Muscle of back (tissue), 11 donors: ENCODE data around the gene OLIG1. TPM values are rescaled to one million over a fixed set of nuclear protein-coding genes. Genes with fewer than 3 reads are reported as not detected.

Experiments
- DNase-seq, 3 donors: peaks; one replicate each; pipeline versions ENCODE4 v3.0.0 to v3.0.0-alpha.2; 2013
- polyA plus RNA-seq, 10 donors: library from polyadenylated mRNA; unstranded; fragments of 120-200 nt; gene quantifications; one replicate each; pipeline ENCODE4 v1.2.1, GENCODE V29; 2013; ENCODE audit not compliant: insufficient read length in 10 of 10

Gene OLIG1
- polyA plus RNA-seq, 10 donors = 0.20 to 1.4 (median 0.41) TPM; not detected in 2

- no peak for DNase-seq
These were observed 8.7 kb upstream of the OLIG1 start for GRCh38 chr21:33061233-33061632.

DNA sequence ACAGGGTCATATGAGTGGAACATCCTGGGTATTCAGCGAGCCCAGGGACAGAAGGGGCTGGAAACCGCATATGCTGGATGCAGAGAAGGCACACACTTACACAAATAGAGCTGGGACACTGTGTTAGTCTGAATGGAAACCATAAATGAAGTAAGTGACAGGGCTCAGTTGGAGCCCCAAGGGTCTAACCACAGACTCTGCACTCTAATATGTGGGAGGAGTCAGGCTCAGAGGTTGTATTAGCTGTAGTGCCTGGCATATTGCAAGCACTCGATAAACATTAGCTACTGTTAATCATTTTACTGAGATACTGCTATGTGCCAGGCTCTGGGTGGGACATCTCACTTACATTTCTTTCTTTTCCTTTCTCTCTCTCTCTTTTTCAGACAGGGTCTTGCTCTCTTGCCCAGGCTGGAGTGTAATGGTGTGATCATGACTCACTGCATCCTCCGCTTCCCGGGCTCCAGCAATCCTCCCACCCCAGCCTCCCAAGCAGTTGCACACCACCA, 6.5 kb upstream of the OLIG1 start:
- DNase-seq = no peak

DNA sequence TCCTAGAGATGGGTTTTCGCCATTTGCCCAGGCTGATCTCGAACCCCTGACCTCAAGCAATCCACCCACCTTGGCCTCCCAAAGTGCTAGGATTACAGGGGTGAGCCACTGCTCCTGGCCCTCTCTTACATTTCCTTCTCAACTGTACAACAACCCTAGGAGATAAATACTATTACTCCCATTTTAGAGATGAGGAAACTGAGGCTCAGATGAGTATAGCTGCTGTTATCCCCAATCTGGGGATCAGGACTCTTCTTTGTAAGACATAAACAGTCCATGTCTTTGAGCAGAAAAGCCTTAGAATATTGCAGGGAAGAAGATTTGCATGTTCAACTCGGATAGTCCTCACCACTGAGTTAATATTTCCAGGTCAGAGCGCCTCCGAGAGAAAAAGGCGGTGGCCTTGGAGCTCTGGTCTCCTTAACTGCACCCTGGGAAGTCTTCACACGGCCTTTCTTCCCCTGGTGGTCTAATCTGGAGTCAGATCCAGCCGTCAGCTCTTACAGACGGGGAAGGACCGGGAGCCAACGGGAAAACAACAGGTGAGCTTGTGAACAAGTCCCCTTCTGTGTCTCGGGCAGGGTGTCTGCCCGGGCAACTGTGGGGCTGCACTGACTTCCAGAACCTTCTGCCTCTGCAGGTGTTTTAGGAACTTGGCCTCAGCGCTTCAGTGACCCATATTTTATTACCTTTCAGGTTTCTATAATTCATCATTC, 5.9 kb upstream of the OLIG1 start:
- DNase-seq = no peak

DNA sequence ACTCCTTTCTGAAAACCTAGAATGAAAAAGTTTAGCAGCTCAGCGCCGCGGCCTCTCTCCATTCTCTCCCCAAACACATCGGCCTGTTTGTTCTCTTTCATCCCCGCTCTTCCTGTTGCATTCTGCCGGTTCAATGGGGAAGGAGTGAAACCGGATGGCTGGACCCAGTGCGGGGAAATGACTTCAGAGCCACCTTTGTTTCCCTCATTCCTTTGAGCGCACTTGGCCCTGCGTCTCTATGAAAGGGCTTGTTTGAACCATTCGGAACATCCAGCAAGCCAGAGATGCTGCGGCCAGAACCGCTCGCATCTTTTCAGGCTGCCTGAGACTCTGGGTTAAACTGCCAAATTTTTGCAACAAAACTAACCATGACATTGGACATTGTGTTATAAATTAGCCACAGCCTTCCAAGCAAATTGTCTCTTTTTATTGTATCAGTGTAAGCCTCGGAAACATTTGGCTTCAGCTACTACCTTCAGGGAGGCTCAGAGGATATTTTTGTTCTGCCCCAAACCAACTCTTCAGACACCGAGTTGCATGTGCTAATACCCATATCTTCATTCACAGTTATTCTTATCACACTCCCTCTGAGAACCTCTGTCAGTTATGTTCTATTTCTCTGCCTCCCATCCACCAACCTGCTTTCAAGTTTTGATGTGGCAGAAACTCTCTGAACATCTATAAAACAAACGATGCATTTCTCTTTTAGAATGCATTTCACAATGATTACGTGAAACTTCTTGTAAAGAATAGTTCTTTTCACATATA, 5.1 kb upstream of the OLIG1 start:
- no peak for DNase-seq

- DNase-seq = peak in 1 of 3 donors; percentile 40
These were observed 2.9 kb upstream of the OLIG1 start for GRCh38 chr21:33067043-33067442.

- DNase-seq = no peak
These were observed 2.5 kb upstream of the OLIG1 start for GRCh38 chr21:33067457-33067856.

- DNase-seq = no peak
These were observed 698 bp upstream of the OLIG1 start for GRCh38 chr21:33069243-33069642.

DNA sequence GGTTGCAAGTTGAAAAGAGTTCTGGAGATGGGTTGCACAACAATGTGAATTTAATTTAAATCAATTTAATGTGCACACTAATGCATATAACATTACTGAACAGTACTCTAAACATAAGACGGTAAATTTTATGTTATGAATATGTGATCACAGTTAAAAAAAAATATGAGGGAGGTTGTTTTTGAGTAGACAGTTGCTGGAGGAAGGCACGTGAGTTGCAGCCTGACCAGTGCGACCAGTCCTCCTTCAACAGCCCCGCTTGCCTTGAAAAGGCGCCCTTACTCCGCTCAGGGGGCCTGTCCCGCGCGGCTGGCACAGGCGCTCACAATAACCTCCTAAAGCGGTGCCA, 322 bp upstream of the OLIG1 start:
- DNase-seq = no peak

DNA sequence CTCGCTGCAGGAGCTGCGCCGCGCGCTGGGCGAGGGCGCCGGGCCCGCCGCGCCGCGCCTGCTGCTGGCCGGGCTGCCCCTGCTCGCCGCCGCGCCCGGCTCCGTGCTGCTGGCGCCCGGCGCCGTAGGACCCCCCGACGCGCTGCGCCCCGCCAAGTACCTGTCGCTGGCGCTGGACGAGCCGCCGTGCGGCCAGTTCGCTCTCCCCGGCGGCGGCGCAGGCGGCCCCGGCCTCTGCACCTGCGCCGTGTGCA, 730 bp downstream of the OLIG1 start:
- DNase-seq = no peak

GRCh38 chr21:33070998-33071769, 1.2 kb downstream of the OLIG1 start:
- peak in 1 of 3 donors; percentile 61 for DNase-seq

- DNase-seq = peak in 1 of 3 donors; percentile 63
These were observed 1.9 kb downstream of the OLIG1 start for GRCh38 chr21:33071770-33072306.

- DNase-seq = no peak
These were observed 3.7 kb downstream of the OLIG1 start for GRCh38 chr21:33073636-33074035.

GRCh38 chr21:33075128-33075527, 5.2 kb downstream of the OLIG1 start:
- no peak for DNase-seq

GRCh38 chr21:33075596-33076195, 5.8 kb downstream of the OLIG1 start:
- no peak for DNase-seq

GRCh38 chr21:33076600-33077329, 6.8 kb downstream of the OLIG1 start:
- DNase-seq = no peak

GRCh38 chr21:33078907-33079582, 9.1 kb downstream of the OLIG1 start:
- no peak for DNase-seq

GRCh38 chr21:33080376-33080775, 10.4 kb downstream of the OLIG1 start:
- DNase-seq = no peak

DNA sequence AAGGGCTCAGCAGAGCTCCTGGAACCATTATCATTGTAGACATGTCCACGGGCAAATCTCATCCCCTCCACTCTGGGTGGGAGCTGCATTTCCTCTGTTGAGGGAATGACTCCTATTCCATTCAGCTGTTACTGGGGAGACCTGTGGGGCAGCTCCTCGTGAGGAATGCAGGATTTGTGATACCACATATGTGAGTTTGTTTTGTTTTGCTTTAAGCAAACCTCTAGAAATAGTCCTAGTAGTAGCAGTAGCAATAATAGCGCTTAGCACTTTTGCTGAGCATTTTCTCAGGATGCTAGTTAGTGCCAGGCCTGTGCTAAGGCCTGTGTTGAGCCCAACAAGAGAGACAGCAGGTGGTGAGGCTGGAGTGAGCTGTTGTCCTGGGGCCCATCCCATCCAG, 10.8 kb downstream of the OLIG1 start:
- DNase-seq = no peak

- no peak for DNase-seq
These were observed 18.4 kb downstream of the OLIG1 start for GRCh38 chr21:33088384-33088783.

DNA sequence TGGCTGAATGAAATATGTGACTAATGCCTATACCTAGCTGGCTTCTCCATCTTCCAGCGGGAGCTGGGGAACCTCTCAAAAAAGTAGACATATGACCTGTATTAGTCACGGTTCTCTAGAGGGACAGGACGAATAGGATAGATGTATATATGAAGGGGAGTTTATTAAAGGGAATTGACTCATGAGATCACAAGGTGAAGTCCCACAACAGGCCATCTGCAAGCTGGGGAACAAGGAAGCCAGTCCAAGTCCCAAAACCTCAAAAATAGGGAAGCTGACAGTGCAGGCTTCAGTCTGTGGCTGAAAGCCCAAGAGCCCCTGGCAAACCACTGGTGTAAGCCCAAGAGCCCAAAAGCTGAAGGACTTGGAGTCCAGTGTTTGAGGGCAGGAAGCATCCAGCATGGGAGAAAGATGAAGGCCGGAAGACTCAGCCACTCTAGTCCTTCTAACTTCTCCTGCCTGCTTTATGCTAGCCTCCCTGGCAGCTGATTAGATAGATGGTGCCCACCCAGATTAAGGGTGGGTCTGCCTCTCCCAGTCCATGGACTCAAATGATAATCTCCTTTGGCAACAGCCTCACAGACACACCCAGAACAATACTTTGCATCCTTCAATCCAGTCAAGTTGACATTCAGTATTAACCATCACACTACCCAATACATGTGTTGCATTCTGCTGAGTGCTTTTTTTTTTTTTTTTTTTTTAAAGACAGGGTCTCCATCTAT, 19.6 kb downstream of the OLIG1 start:
- DNase-seq = no peak
